Dendritic cell treated with granulocyte-macrophage colony-stimulating factor and Interleukin-4, amounts not matched to agents 40 ng/mL and 50 ng/mL, for 4 days (primary cell): ENCODE results near the gene IL9.

ENCODE experiments used
- H3K27ac Mint-ChIP-seq: one replicate; pipeline ENCODE4 v1.8.0; 2022; ENCODE audit warnings: mild to moderate bottlenecking, mixed read lengths
- H3K27me3 Mint-ChIP-seq: one replicate; pipeline ENCODE4 v1.8.0; 2022; ENCODE audit warnings: mild to moderate bottlenecking, mixed read lengths
- H3K36me3 Mint-ChIP-seq: one replicate; pipeline ENCODE4 v1.8.0; 2022; ENCODE audit warnings: low read depth, mixed read lengths
- H3K4me1 Mint-ChIP-seq: one replicate; pipeline ENCODE4 v1.8.0; 2022; ENCODE audit warnings: low read depth, mixed read lengths
- H3K4me3 Mint-ChIP-seq: one replicate; pipeline ENCODE4 v1.8.0; 2022; ENCODE audit warnings: mild to moderate bottlenecking, moderate library complexity, mixed read lengths
- H3K9me3 Mint-ChIP-seq: one replicate; pipeline ENCODE4 v1.8.0; 2022; ENCODE audit warnings: mixed read lengths
- intact Hi-C: fragments of 100-400 bp; cut with micrococcal nuclease; formaldehyde crosslinking; loops from one replicate; pipeline ENCODE4 v1.15.0; 2022

Gene IL9

DNA sequence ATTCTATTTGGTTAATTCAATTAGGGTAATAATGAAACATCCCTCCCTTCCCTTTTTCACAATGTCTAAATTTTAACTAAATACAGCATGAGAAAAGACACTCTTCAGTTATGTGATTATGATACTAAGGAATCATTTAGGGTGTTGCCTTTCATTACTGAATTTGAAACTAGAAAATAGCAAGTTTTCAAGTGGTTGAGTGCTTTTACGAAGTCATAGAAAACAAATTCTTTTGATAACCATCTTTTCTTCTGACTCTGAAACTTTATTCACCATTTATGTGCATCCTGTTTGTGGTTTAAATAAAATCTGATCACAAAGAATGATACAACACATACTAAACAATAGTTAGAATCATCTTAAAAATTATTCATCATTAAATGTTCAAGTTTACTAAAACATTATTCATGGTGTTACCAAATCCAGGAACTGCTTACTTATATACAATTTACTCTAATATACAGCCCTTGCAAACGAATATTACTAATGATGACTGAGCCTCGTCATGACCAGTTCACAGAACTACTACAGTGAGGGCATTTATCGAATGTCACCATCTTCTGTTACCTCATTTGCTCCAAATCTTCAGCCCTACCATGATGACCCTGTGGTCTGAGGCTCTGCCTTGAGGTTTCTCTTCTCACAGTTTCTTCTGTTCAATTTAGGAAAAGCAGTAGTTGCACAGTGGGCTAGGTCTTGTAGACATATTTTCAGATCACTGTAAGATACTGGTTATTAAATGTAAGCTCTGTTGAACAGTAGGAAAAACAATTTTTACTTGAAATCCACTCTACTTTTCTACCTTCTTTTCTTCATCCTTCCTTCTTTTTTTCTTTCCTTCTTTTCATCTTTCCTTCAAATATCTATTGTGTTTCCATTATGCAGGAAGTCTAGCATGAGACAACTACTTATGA is 18.3 kb upstream of the IL9 start:
- Mint-ChIP-seq H3K36me3 (no peaks in the 10 kb centered on the region), H3K4me3 (no peak overlapping the region), H3K4me1 (no peaks in the 10 kb centered on the region), H3K27ac (no peak overlapping the region), H3K9me3 (no peaks in the 10 kb centered on the region), H3K27me3 (peaks cover 62% of the 10 kb centered on the region)
- intact Hi-C loops, result no loop called here

DNA sequence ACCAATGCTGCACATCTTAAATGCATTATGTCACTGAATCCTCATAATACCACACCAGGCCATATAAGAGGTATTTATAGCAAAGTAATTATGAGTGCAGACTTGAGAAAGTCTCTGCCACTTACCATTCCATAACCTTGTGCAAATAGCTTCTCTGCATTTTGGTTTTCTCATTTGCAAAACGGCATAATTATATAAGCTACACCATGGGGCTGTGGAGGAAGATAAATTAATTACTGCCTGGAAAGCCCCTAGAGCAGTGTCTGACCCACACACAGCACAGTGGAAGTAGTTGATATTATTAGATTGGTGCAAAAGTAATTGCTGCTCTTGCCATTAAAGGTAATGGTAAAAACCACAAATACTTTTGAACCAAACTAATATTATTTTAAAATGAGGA is 9.5 kb upstream of the IL9 start:
- Mint-ChIP-seq H3K27ac (no peak overlapping the region), H3K4me3 (no peak overlapping the region), H3K4me1 (no peaks in the 10 kb centered on the region), H3K36me3 (no peaks in the 10 kb centered on the region), H3K27me3 (peaks cover 49% of the 10 kb centered on the region), H3K9me3 (no peaks in the 10 kb centered on the region)
- intact Hi-C loops, result no loop called here

DNA sequence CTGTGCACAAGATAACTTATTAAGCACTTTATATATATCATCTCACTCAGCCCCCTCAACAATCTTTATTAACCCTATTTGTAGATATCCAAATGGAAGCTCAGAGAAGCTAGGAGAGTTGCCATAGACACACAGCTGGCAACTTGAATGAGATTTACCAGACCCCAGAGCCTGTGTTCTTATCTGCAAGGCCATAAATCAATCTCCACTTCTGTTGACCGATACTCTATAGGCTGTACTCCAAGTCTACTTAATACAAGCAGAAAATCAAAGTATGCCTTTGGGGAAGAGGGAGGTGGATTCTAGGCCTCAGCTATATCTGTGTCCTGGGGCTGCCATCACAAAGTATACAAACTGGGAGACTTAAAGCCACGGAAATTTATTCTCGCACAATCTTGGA is 6.0 kb upstream of the IL9 start:
- H3K27ac Mint-ChIP-seq, result no peak overlapping the region
- no peak overlapping the region for H3K4me3 Mint-ChIP-seq
- H3K36me3 Mint-ChIP-seq, result no peaks in the 10 kb centered on the region
- H3K4me1 Mint-ChIP-seq, result no peaks in the 10 kb centered on the region
- H3K9me3 Mint-ChIP-seq, result no peaks in the 10 kb centered on the region
- intact Hi-C loops, result no loop called here
- peaks cover 48% of the 10 kb centered on the region for H3K27me3 Mint-ChIP-seq

DNA sequence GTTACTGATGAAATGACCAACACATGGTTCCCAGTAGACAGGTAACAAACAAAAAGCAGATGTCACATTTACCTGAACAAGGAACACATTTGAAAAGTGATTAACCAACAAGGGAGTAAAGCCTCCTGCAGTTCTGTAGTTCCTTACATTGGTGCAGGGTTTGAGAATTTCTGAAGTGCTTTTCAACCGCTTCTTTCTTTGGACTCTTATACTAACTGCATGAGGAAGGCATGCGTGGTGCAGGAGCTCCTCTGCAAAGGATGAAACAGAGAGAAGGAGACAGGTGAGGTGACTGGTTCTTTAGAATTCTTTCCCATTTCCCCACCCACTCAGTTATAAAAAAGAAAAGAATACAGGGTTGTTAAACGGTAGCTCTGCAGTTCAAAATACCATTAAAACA is 4.6 kb upstream of the IL9 start:
- no peaks in the 10 kb centered on the region for H3K36me3 Mint-ChIP-seq
- no peaks in the 10 kb centered on the region for H3K4me1 Mint-ChIP-seq
- no peak overlapping the region for H3K27ac Mint-ChIP-seq
- peaks cover 54% of the 10 kb centered on the region for H3K27me3 Mint-ChIP-seq
- H3K9me3 Mint-ChIP-seq, result no peaks in the 10 kb centered on the region
- H3K4me3 Mint-ChIP-seq, result no peak overlapping the region
- intact Hi-C loops, result no loop called here

DNA sequence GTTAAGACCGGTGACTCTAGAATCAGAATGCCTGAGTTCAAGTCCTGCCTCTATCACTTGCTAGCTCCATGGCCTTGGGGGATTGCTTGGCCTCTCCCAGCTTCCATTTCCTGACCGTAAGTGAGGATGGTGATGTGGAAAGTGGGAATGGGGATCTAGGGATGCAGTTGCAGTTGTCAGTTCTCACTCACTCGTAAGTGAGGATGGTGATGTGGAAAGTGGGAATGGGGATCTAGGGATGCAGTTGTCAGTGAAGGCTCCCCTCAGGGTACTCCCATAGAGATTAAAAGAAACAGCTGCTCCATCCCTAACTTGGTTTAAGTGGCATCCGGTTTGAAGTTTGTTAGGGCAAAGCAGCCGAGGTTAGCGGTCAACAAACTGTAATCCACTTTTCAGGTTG is 3.0 kb upstream of the IL9 start:
- intact Hi-C loops, result no loop called here
- Mint-ChIP-seq H3K9me3 (no peaks in the 10 kb centered on the region), H3K36me3 (no peaks in the 10 kb centered on the region), H3K4me3 (no peak overlapping the region), H3K4me1 (no peaks in the 10 kb centered on the region), H3K27ac (no peak overlapping the region), H3K27me3 (peaks cover 56% of the 10 kb centered on the region)

DNA sequence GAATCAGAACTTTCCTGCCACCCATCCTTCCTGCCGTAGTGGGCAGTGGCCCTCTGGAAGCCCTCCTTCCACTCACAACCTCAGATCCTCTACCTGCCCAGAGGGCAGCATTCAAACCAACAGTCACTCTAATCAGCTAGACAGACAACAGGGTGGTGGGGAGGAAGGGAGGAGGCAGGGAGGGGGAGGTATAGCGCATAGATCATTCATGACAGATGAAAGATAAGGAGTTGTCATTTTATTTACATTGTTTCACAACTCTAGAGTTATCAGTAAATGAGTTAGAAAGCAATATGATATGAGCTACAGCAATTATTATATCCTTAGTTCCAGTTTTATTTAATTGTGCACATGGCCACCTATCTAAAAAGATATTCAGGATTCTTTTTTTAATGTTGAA is 852 bp downstream of the IL9 start:
- intact Hi-C loops, result loop anchor here (5.0 kb wide), 1 partner anchor 43 kb away; no protein-coding TSS in a partner anchor
- no peaks in the 10 kb centered on the region for H3K4me1 Mint-ChIP-seq
- peaks cover 49% of the 10 kb centered on the region for H3K27me3 Mint-ChIP-seq

DNA sequence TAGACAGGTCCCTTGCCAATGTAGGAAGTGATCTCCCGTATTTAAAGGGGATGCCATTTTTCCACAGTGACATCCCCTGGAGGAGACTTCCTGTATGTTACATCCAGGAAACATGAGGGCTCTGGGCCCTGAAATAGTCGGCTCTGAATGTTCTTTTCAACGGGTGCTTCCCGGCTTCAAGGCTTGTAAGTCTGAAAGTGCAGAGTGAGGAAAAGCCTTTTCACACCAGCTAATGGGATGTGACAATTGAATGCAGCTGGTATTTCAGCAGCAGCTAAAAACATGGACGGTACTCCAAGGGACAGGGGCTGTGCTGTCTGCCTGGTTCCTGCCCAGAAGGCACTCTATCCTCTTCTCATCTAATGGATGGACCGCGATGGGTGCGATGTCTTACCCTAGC is 1.4 kb downstream of the IL9 start:
- peaks cover 16% of the 10 kb centered on the region for H3K36me3 Mint-ChIP-seq
- H3K27ac Mint-ChIP-seq, result peak overlapping the region; percentile 1
- no peak overlapping the region for H3K4me3 Mint-ChIP-seq
- H3K9me3 Mint-ChIP-seq, result no peaks in the 10 kb centered on the region
- H3K27me3 Mint-ChIP-seq, result peaks cover 47% of the 10 kb centered on the region
- H3K4me1 Mint-ChIP-seq, result no peaks in the 10 kb centered on the region
- intact Hi-C loops, result loop anchor here (5.0 kb wide), 1 partner anchor 43 kb away; no protein-coding TSS in a partner anchor

More for the DNA sequence above, 852 bp downstream of the IL9 start:
- peaks cover 16% of the 10 kb centered on the region for H3K36me3 Mint-ChIP-seq
- H3K4me3 Mint-ChIP-seq, result no peak overlapping the region
- peak overlapping the region; percentile 1 for H3K27ac Mint-ChIP-seq
- no peaks in the 10 kb centered on the region for H3K9me3 Mint-ChIP-seq

DNA sequence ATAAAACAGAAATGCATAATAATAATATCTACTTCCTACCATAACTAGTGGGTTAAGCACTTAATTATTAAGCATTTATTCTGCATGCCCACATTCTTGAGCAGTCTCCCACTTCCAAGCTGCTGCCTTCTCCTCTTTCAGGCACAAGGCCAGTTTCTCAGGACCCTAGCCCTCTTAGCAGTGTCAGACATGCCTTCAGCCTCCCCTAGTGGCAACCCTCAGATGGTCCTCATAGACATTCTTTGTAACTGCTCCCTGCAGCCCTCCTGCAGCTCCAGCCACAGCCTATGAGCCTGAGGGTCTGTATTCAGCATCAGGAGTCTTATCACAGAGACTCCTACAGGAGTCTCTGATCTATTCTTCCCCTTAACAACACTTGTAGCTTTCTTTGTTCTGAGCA is 3.9 kb downstream of the IL9 start:
- intact Hi-C loops, result loop anchor here (5.0 kb wide), 1 partner anchor 46 kb away; no protein-coding TSS in a partner anchor
- Mint-ChIP-seq H3K27me3 (peaks cover 50% of the 10 kb centered on the region), H3K4me3 (no peak overlapping the region), H3K4me1 (peaks cover 10% of the 10 kb centered on the region), H3K27ac (no peak overlapping the region), H3K36me3 (peaks cover 31% of the 10 kb centered on the region), H3K9me3 (no peaks in the 10 kb centered on the region)

DNA sequence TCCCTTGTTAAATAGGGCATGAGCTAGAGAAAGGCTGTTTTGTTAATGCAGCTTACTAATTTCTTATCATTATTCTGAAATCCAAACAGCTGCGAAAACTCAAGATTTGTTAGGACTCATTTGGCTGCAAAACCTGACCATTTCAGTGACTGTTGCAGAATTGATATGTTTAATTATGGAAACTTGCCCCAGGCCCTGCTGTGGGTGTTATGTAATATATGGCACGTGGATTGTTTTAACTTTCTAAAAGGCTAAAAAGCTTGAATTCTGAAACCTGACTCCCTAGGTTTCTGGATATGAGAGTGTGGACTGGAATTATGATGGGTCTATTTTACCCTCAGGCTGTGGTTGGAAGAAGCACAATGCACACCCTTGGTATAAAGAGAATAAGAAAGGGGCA is 4.4 kb downstream of the IL9 start:
- peaks cover 10% of the 10 kb centered on the region for H3K4me1 Mint-ChIP-seq
- H3K36me3 Mint-ChIP-seq, result peaks cover 31% of the 10 kb centered on the region
- H3K27me3 Mint-ChIP-seq, result peaks cover 46% of the 10 kb centered on the region
- no peak overlapping the region for H3K4me3 Mint-ChIP-seq
- intact Hi-C loops, result loop anchor here (5.0 kb wide), 1 partner anchor 46 kb away; no protein-coding TSS in a partner anchor
- no peaks in the 10 kb centered on the region for H3K9me3 Mint-ChIP-seq
- no peak overlapping the region for H3K27ac Mint-ChIP-seq

DNA sequence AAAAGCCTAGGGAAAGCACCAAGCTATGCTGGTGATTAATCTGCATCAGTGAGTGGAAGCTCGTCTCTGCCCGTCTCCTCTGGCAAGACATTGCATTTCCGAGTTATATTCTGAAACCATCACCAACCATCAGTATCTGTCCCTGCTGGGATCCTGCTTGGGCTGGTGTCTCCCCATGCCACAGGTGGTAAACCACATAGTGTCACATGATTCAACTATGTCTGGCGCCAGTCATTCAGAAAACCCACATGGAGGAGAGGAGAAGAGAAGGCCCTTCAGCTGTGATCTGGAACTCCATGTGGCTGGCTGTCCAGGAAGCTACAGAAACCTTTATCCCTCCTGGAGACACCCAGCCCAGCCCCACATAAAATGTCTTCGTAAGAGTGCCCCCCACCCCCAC is 4.8 kb downstream of the IL9 start:
- intact Hi-C loops, result loop anchor here (5.0 kb wide), 1 partner anchor 46 kb away; no protein-coding TSS in a partner anchor
- peaks cover 42% of the 10 kb centered on the region for H3K27me3 Mint-ChIP-seq
- H3K27ac Mint-ChIP-seq, result no peak overlapping the region
- peaks cover 10% of the 10 kb centered on the region for H3K4me1 Mint-ChIP-seq
- peaks cover 31% of the 10 kb centered on the region for H3K36me3 Mint-ChIP-seq
- no peak overlapping the region for H3K4me3 Mint-ChIP-seq
- no peaks in the 10 kb centered on the region for H3K9me3 Mint-ChIP-seq

DNA sequence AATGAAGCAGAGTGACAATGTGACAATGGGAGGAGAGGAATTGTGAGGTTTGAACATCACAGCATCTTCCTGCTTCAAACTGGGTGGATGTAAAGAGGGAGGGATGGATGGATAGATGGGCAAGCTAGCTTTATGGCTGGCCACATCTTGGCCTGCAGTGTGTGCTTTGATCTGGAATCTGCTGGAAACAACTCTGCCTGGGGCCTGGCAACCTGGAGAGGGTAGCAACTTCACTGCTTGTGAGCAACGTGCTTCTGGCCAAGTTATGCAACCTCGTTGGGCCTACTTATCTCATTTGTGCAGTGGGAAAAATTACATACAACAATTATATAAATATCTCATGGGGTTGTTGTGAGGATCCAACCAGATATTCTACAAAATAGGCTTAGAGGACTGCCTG is 5.3 kb downstream of the IL9 start:
- peaks cover 34% of the 10 kb centered on the region for H3K36me3 Mint-ChIP-seq
- no peak overlapping the region for H3K27ac Mint-ChIP-seq
- no peaks in the 10 kb centered on the region for H3K9me3 Mint-ChIP-seq
- H3K27me3 Mint-ChIP-seq, result peaks cover 40% of the 10 kb centered on the region
- peaks cover 14% of the 10 kb centered on the region for H3K4me1 Mint-ChIP-seq
- no peak overlapping the region for H3K4me3 Mint-ChIP-seq
- intact Hi-C loops, result loop anchor here (5.0 kb wide), 1 partner anchor 47 kb away; no protein-coding TSS in a partner anchor

DNA sequence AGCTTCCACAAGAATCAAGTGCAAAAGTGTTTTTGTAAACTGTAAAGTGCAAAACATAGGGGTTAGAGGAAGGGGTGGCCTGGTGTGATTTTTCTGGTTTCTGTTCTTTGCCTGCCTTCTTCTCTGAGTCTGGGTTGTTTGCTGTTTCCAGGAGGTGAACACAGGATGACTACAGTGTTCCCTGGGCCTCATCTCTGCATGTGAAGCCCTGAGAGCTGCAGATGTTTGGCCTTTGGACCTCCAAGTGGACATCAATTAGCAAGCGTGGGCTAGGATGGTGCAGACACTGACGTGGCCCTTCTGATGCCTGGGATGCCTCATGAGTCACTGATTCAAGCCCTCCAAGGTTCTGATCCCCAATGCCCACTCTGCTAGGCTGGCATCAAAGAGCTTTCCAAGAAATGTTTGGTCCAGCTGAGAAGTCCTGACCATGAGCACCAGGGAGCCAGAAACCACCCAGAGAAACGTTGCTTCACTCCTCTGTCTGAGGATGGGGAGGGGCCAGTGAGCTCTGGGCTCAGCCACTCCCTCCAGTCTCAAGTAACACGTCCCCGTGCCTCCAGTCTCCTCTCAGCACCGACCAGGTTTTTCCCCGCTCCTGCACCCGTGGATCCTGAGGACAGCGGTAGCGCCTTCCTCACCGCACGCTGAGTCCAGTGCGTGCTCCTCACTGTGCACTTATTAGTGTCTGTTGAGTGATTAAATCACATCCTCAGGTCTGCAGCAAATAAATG is 7.6 kb downstream of the IL9 start:
- Mint-ChIP-seq H3K9me3 (no peaks in the 10 kb centered on the region), H3K27me3 (peaks cover 46% of the 10 kb centered on the region), H3K4me3 (no peak overlapping the region), H3K4me1 (peaks cover 32% of the 10 kb centered on the region), H3K27ac (no peak overlapping the region), H3K36me3 (peaks cover 57% of the 10 kb centered on the region)
- intact Hi-C loops, result loop anchor here (1.0 to 5.0 kb wide), 5 partner anchors 56 to 324 kb away; partner anchors contain the start of gene SLC25A48

DNA sequence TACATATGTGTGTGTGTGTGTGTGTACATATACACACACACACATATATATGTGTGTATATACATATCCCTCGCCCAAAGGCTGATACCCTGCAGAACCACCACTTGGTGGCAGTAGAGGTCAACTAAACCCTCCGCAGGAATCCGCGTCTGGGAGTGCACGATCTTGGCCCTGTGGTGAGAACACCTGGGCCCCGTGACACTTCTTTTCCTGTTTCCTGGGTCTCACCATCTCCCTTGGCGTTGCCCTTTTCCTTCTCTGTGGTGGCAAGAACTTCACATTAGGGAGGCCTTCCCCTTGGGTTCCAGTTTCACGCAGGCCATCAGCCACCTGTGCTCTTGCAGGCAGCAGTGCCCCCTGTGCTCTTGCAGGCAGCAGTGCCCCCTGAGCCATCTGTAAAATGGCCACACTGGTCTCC is 8.2 kb downstream of the IL9 start:
- intact Hi-C loops, result loop anchor here (1.0 to 5.0 kb wide), 5 partner anchors 55 to 325 kb away; partner anchors contain the start of gene SLC25A48
- no peak overlapping the region for H3K27ac Mint-ChIP-seq
- H3K4me3 Mint-ChIP-seq, result no peak overlapping the region
- H3K9me3 Mint-ChIP-seq, result no peaks in the 10 kb centered on the region
- peaks cover 62% of the 10 kb centered on the region for H3K36me3 Mint-ChIP-seq
- H3K27me3 Mint-ChIP-seq, result peaks cover 48% of the 10 kb centered on the region
- H3K4me1 Mint-ChIP-seq, result peaks cover 34% of the 10 kb centered on the region

DNA sequence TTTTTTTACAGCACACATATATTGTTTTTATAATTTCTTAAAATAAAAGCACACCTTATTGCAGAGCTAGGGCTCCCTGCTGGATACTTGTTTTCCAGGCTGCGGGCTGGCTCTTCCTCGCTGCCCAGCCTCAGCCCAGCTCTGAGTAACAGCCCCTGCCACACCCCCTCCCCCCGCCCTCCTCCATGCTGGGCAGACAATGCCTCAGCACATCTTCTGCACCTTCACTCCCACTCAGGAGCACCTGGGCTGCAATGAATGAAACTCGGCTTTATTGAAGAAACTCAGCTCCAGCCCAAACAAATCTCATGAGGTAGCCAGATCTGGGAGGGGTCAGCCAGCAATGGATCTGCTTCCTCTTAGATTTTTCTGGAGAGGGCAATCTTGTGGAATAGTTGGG is 9.5 kb downstream of the IL9 start:
- intact Hi-C loops, result loop anchor here (5.0 kb wide), 4 partner anchors 54 to 286 kb away; partner anchors contain the start of gene SLC25A48
- H3K36me3 Mint-ChIP-seq, result peaks cover 69% of the 10 kb centered on the region
- H3K27ac Mint-ChIP-seq, result no peak overlapping the region
- H3K4me1 Mint-ChIP-seq, result peaks cover 38% of the 10 kb centered on the region
- peaks cover 50% of the 10 kb centered on the region for H3K27me3 Mint-ChIP-seq
- H3K4me3 Mint-ChIP-seq, result no peak overlapping the region
- no peaks in the 10 kb centered on the region for H3K9me3 Mint-ChIP-seq
